ENCODE data around the gene RNFT2. TPM values are rescaled to one million over a fixed set of nuclear protein-coding genes. Genes with fewer than 3 reads are reported as not detected.

The RNFT2 gene
- total RNA-seq, 1 experiment from 2014 or later, result 12.3 TPM

DNA sequence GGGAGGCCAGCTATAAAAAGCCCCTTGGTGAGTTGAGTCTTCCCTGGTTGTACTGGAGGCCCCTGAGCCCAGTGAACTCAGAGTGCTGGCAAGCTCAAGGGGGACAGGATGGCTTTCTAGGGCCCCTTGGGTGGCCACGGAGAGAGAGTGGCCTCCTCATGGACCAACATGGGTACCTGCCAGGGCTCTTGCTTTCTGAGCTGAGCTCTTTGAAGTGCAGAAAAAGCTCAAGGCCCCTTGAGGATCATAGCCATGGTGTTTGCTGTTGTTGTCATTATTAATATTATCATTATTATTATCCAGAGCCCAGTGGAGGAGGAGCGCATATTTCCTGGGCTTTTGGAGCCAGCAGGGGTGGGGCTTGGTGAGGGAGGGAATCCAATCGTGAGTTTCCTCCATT is 6.7 kb downstream of the RNFT2 start:
- Histone ChIP-seq H3K27me3 (ENCODE audit: control insufficient read depth, insufficient read depth, low read length) (no peaks in the 10 kb centered on the region), H3K4me3 (ENCODE audit: low read depth in 2 of 2, low read length in 2 of 2) (no peak overlapping the region), H3K4me1 (ENCODE audit: control insufficient read depth, insufficient read depth, low read length) (no peaks in the 10 kb centered on the region), H3K36me3 (ENCODE audit: control insufficient read depth, insufficient read depth, low read length) (no peaks in the 10 kb centered on the region), H3K27ac (ENCODE audit: low read length) (no peak overlapping the region), H3K9me3 (ENCODE audit: control insufficient read depth, insufficient read depth, low read depth, low read length) (no peaks in the 10 kb centered on the region)
- CTCF ChIA-PET, result no interaction called here
- DNase-seq (ENCODE audit: low read depth, low spot score) (no peak), ATAC-seq (no peak)
- in situ Hi-C loops (cut with HindIII; ENCODE audit: low pct_unique_long_range_greater_than_20kb, low sequenced_read_pairs) (no loop called here), intact Hi-C loops (cut with micrococcal nuclease; ENCODE audit: unreplicated experiment) (no loop called here)
- TF ChIP-seq TCF7L2 (IDR thresholded peaks at IDR 0.05; ENCODE audit: low read depth, low read length) (no peak), SIN3A (IDR thresholded peaks at IDR 0.05; ENCODE audit: borderline replicate concordance, insufficient read depth, low read depth, low read length) (no peak), POLR2AphosphoS5 (IDR thresholded peaks at IDR 0.05; ENCODE audit: low read depth, low read length) (no peak)
- TF ChIP-seq, protein P1, sequence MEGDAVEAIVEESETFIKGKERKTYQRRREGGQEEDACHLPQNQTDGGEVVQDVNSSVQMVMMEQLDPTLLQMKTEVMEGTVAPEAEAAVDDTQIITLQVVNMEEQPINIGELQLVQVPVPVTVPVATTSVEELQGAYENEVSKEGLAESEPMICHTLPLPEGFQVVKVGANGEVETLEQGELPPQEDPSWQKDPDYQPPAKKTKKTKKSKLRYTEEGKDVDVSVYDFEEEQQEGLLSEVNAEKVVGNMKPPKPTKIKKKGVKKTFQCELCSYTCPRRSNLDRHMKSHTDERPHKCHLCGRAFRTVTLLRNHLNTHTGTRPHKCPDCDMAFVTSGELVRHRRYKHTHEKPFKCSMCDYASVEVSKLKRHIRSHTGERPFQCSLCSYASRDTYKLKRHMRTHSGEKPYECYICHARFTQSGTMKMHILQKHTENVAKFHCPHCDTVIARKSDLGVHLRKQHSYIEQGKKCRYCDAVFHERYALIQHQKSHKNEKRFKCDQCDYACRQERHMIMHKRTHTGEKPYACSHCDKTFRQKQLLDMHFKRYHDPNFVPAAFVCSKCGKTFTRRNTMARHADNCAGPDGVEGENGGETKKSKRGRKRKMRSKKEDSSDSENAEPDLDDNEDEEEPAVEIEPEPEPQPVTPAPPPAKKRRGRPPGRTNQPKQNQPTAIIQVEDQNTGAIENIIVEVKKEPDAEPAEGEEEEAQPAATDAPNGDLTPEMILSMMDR (IDR thresholded peaks at IDR 0.05), result no peak
- TF ChIP-seq, protein P2, sequence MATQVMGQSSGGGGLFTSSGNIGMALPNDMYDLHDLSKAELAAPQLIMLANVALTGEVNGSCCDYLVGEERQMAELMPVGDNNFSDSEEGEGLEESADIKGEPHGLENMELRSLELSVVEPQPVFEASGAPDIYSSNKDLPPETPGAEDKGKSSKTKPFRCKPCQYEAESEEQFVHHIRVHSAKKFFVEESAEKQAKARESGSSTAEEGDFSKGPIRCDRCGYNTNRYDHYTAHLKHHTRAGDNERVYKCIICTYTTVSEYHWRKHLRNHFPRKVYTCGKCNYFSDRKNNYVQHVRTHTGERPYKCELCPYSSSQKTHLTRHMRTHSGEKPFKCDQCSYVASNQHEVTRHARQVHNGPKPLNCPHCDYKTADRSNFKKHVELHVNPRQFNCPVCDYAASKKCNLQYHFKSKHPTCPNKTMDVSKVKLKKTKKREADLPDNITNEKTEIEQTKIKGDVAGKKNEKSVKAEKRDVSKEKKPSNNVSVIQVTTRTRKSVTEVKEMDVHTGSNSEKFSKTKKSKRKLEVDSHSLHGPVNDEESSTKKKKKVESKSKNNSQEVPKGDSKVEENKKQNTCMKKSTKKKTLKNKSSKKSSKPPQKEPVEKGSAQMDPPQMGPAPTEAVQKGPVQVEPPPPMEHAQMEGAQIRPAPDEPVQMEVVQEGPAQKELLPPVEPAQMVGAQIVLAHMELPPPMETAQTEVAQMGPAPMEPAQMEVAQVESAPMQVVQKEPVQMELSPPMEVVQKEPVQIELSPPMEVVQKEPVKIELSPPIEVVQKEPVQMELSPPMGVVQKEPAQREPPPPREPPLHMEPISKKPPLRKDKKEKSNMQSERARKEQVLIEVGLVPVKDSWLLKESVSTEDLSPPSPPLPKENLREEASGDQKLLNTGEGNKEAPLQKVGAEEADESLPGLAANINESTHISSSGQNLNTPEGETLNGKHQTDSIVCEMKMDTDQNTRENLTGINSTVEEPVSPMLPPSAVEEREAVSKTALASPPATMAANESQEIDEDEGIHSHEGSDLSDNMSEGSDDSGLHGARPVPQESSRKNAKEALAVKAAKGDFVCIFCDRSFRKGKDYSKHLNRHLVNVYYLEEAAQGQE (IDR thresholded peaks at IDR 0.05; ENCODE audit: insufficient read depth in 1 of 2, low read depth in 2 of 2, low read length in 1 of 2), result no peak
- POLR2A ChIA-PET, result interaction anchor here (0.5 to 0.6 kb wide), 3 partner anchors 21 to 198 kb away, joined by 3 to 7 read pairs (median 5); no protein-coding TSS in a partner anchor
- BruUV-seq (replicated peaks), result no TSS peak

DNA sequence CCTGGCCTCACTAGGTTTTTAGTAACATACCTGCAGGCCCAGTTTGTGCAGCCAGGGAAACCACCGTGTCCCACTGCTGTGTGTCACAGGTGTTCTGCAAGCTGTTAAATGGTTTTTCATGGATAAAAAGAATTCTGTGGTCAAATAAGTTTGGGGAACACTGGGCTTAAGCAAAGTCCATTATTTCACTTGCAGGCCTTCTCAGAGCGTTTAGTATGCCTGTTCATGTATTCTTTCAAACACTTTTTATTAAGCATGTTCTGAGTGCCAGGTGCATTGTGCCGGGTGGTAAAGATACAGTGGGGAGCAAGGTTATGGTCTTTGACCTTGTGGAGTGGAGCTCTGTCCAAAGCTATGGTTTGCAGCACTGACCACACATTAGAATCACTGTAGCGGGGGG is 7.4 kb downstream of the RNFT2 start:
- in situ Hi-C loops (cut with HindIII; ENCODE audit: low pct_unique_long_range_greater_than_20kb, low sequenced_read_pairs), result no loop called here
- CTCF ChIA-PET, result no interaction called here

More for the DNA sequence above, 7.4 kb downstream of the RNFT2 start:
- ATAC-seq, result no peak
- H3K27ac ChIP-seq (ENCODE audit: low read length), result no peak overlapping the region
- no peaks in the 10 kb centered on the region for H3K36me3 ChIP-seq (ENCODE audit: control insufficient read depth, insufficient read depth, low read length)
- no peak for DNase-seq (ENCODE audit: low read depth, low spot score)
- TF ChIP-seq, protein P2 (IDR thresholded peaks at IDR 0.05; ENCODE audit: insufficient read depth in 1 of 2, low read depth in 2 of 2, low read length in 1 of 2), result no peak
- intact Hi-C loops (cut with micrococcal nuclease; ENCODE audit: unreplicated experiment), result no loop called here
- H3K4me3 ChIP-seq (ENCODE audit: low read depth in 2 of 2, low read length in 2 of 2), result no peak overlapping the region
- no peaks in the 10 kb centered on the region for H3K27me3 ChIP-seq (ENCODE audit: control insufficient read depth, insufficient read depth, low read length)
- H3K9me3 ChIP-seq (ENCODE audit: control insufficient read depth, insufficient read depth, low read depth, low read length), result no peaks in the 10 kb centered on the region
- H3K4me1 ChIP-seq (ENCODE audit: control insufficient read depth, insufficient read depth, low read length), result no peaks in the 10 kb centered on the region
- BruUV-seq (replicated peaks), result no TSS peak
- POLR2A ChIA-PET, result no interaction called here

Data from Panc1 (cell line).